Glomerular visceral epithelial cell (primary cell): Measurements from ENCODE around the gene CEL.

Source experiments
- DNase-seq: peaks from one replicate; pipeline ENCODE4 v3.0.0-alpha.2; 2016; ENCODE audit errors: extremely low spot score

Gene CEL

GRCh38 chr9:133103183-133103986, 41.6 kb downstream of the CEL start:
- peak; percentile 64 for DNase-seq

- no peak for DNase-seq
Measured at GRCh38 chr9:133103987-133104505, 42.3 kb downstream of the CEL start.

DNA sequence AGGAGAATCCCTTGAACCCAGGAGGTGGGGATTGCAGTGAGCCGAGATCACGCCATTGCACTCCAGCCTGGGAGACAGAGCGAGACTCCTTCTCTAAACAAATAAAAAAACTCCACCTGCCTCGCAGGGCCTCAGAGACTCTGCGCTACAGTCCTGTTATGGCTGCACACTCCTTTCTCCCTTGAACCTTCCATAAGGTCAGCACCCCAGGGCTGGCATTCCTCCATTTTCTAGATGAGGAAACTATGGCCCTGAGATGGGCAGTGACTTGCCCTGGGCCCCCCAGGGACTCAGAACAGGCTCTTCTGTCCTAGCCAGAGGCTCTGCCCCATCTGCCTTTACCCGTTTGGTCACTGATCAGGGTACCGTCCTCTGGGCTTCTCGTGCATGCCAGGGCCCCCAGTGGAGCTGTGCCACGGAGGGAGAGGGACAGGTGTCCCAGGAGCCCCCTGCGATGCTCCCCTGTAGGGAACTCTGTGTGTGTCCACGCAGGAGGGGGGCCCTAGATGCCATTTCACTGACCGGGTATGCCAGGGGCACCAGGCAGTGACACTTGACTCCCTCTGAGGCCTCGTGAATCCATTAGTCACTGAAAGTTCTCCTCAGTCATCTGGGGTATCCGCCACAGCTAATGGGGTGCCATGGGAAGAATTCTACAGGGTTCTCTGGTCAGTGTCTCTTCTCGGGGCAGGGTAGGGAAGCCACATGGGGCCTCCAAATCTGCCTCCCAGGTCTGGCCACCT, 43.1 kb downstream of the CEL start:
- DNase-seq, result no peak

DNA sequence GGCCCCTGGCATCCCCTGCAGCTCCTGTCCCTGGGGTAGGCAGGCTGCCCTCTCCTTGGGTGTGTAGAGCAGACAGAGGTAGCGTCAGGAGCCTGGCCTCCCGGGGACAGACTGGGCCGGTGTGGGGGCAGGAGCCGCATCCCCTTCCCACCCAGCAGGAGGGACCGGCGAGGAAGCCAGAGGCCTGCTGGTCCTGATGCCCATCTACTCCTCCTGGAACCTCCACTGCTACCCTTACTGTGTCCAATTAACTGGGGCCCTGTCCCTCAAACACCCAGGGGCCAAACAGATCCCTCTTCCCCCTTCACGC, 43.6 kb downstream of the CEL start:
- no peak for DNase-seq

DNA sequence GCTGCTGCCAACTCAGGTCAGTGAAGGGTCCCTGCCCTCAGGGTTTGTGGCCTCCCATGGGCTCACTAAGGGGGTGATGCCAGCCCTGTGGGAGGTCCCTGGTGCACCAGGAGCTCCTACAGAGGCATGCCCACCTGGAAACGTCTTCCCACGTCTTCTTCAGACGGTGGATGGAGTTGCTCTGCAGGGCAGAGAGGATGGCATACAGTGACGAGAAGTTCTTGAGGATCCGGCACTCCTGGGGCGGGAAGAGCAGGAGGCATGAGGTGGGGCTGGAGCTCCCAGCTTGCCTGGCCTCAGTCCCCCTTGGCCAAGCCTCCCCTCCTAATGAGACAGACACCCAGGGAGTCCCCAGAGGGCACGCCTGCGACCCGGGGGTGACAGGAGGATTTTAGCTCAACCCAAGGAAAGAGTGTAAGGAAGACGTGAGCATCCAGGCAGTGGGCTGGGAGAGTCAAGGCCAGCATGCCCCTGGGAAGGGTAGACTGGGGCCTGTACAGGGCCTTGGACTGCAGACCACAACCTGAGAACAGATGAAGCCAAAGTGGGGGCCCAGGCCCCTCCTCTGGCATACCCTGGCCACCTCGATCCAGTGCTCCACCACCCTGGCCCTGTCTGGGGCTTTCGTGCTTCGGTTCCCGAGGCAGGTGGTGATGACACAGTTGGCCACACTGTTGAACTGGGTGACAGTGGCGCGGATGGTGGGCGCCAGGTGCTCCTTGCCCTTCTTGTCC, 44.9 kb downstream of the CEL start:
- no peak for DNase-seq

- DNase-seq, result no peak
Measured at GRCh38 chr9:133107245-133107722, 45.5 kb downstream of the CEL start.

- no peak for DNase-seq
Measured at GRCh38 chr9:133107961-133108793, 46.4 kb downstream of the CEL start.

DNA sequence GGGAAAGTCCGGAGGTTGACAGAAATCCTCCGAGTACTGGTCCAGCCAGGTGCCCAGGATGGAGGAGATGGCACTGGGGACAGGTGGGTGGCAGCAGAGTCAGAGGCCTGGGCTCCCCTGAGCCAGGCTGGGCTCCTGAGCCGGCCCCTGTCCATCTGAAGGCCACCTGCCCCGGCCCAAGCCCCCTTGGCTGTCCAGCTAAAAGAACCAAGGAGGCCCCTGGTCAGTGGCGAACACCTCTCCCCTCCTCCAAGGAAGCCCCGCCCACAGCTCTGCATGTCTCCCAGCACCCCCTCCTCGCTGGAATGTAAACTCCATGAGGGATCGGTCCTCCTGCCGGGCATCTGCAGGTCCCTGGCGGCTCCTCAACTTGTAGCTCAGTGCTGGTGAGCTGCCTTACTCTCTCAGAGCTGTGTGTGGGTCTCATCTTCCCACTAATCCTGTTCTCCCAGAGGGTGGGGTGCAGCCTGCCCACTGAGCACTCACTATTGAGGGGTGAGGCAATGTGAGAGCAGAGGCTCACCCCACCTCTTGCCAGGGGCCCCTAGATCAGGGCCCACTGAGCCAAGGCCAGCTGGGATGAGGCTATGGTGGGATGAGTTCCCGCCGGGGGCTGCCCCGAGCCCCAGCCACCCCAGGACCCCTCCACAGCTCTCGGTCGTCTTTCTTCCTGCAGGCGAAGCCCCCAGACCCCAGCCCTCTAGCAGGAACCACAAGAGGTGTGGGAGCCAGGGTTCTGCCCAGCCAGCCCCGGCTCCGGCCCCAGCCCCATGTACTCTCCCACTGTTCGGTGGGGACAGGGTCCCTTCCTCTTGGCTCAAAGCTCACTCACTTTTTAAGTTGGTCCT, 47.2 kb downstream of the CEL start:
- no peak for DNase-seq

GRCh38 chr9:133109931-133110650, 48.3 kb downstream of the CEL start:
- no peak for DNase-seq

- DNase-seq, result no peak
Measured at GRCh38 chr9:133111808-133112662, 50.3 kb downstream of the CEL start.

- peak; percentile 64 for DNase-seq
Measured at GRCh38 chr9:133112663-133113026, 50.9 kb downstream of the CEL start.

- DNase-seq, result peak; percentile 77
Measured at GRCh38 chr9:133113163-133113948, 51.6 kb downstream of the CEL start.

GRCh38 chr9:133113949-133114885, 52.4 kb downstream of the CEL start:
- DNase-seq, result peak; percentile 59

DNA sequence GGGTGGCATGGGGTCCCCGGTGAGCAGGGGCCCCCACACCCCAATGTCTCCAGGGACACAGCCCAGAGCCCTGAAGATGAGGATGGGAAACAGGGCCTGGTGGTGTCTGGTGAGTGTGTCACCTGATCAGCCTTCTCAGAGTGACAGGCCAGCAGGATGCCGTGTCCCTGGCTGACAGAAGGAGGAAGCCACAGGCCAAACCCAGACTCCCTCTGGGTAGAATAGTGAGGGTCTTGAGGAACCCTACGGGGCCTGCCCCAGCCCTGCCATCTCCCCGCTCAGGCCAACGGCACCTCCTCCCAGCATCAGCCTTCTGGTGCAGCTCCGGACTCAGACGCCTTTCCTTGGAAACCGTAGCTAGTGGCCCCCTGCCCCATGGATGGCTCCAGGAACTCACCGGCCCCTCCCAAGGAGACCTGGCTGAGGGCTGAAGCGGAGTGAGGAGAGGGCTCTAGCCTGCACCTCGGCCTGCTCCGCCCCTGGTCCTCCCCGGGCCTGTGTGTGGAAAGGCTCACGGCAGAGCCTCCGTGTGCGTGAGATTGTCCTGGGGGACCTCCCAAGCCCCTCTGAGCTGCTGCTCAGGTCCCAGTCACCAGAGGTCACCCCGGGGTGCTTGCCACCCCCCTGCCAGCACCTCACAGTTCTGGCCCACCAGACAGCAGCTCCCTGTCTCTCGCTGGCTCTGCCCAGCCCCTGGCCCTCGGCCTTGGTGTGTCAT, 53.3 kb downstream of the CEL start:
- DNase-seq, result no peak

DNA sequence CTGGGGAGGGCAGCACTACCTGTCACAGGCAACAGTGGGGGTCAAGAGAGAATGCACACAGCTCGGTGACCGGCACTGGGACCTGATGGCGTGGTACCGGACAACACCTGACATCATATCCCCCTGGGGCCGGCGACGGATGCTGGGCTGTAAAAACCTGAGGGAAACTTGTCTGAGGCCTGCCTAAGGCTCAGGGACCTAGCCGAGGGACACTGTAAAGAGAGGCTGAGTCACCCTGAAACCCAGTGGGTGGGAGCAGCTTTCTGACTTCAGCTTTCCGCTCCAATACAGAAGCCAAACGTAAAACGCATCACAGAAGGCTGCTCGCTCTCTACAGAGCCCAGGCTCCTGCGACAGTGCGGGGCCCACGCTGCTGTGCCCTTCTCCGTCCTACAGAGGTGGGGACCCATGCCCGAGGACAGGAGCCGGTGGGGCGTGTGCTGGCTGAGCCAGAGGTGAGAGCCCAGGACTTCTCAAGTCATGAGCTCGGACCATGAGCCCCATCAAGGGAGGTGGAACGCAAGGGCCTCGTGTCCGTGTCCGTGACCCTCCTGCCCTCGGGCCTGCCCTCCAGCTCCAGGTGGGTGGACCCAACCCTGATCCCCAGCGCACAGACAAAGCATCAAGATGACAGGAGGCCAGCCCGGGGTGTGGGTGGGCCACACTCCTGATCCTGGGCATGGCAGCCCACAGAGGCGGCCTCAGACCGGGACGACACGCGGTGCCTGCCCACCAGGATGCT, 54.0 kb downstream of the CEL start:
- peak; percentile 36 for DNase-seq
